Neural cell (in vitro differentiated cells): ENCODE measurements around the gene FCRLB. TPM values are rescaled to one million over a fixed set of nuclear protein-coding genes. Genes with fewer than 3 reads are reported as not detected.

ENCODE experiments used
- H2AFZ ChIP-seq: fragments of 200-600, 300-800 bp; sonication (generic), shearing (Covaris generic); 2 replicates; pipeline ENCODE4 v1.6.0; 2014; ENCODE audit warnings: low read depth, mild to moderate bottlenecking, antibody characterized with exemption, low read length, moderate library complexity
- H3F3A ChIP-seq: fragments of 200-600 bp; shearing (Covaris generic); 2 replicates; pipeline ENCODE4 v1.6.1; 2016; ENCODE audit warnings: mild to moderate bottlenecking, moderate library complexity, mixed read lengths, antibody characterized with exemption, low read length; ENCODE audit not compliant: insufficient read depth, poor library complexity, severe bottlenecking
- H3K27ac ChIP-seq: fragments of 200-600, 300-800 bp; sonication (generic), shearing (Covaris generic); 2 replicates; pipeline ENCODE4 v1.5.1; 2014; ENCODE audit warnings: mild to moderate bottlenecking, low read length, moderate library complexity
- H3K27me3 ChIP-seq: fragments of 300-800, 200-600 bp; sonication (generic), shearing (Covaris generic); 2 replicates; pipeline ENCODE4 v1.6.0; 2014; ENCODE audit warnings: mild to moderate bottlenecking, low read depth, low read length, moderate library complexity; ENCODE audit not compliant: insufficient read depth
- H3K36me3 ChIP-seq: fragments of 300-800, 200-600 bp; sonication (generic), shearing (Covaris generic); 2 replicates; pipeline ENCODE4 v1.5.1; 2014; ENCODE audit warnings: mild to moderate bottlenecking, antibody characterized with exemption, low read length, moderate library complexity; ENCODE audit not compliant: insufficient read depth
- H3K4me2 ChIP-seq: fragments of 300-800, 200-600 bp; sonication (generic), shearing (Covaris generic); 2 replicates; pipeline ENCODE4 v1.6.0; 2014; ENCODE audit warnings: mild to moderate bottlenecking, low read length
- H3K4me3 ChIP-seq: fragments of 300-800, 200-600 bp; sonication (generic), shearing (Covaris generic); 2 replicates; pipeline ENCODE4 v1.5.1; 2014; ENCODE audit warnings: mild to moderate bottlenecking, low read length, moderate library complexity
- H3K79me2 ChIP-seq: fragments of 200-600 bp; shearing (Covaris generic); replicated peaks from 2 replicates; pipeline ENCODE4 v1.6.0; 2014; ENCODE audit warnings: mild to moderate bottlenecking, low read length, moderate library complexity; ENCODE audit not compliant: insufficient read depth
- H3K9ac ChIP-seq: fragments of 300-800, 200-600 bp; sonication (generic), shearing (Covaris generic); 2 replicates; pipeline ENCODE4 v1.6.1; 2016; ENCODE audit warnings: mild to moderate bottlenecking, low read length, mixed read lengths
- H3K9me2 ChIP-seq: fragments of 200-600 bp; shearing (Covaris generic); 2 replicates; pipeline ENCODE4 v1.6.1; 2016; ENCODE audit warnings: mild to moderate bottlenecking, low read length, mixed read lengths; ENCODE audit not compliant: insufficient read depth
- H3K9me3 ChIP-seq: fragments of 200-600, 300-800 bp; sonication (generic), shearing (Covaris generic); 2 replicates; pipeline ENCODE4 v1.6.1; 2016; ENCODE audit warnings: mild to moderate bottlenecking, mixed run types, low read length, moderate library complexity, mixed read lengths
- H4K20me1 ChIP-seq: fragments of 200-600 bp; shearing (Covaris generic); 2 replicates; pipeline ENCODE4 v1.6.1; 2016; ENCODE audit warnings: mild to moderate bottlenecking, mixed run types; ENCODE audit not compliant: insufficient read depth
- CTCF ChIP-seq: fragments of 450-650 bp; IDR thresholded peaks from 2 replicates; pipeline ENCODE4 v1.5.1; 2014; ENCODE audit warnings: antibody characterized with exemption, mild to moderate bottlenecking, moderate library complexity; ENCODE audit not compliant: poor library complexity, severe bottlenecking
- EP300 ChIP-seq: fragments of 450-650 bp; conservative IDR thresholded peaks from 2 replicates; pipeline ENCODE4 v1.6.1; 2014; ENCODE audit warnings: antibody characterized with exemption, mild to moderate bottlenecking, moderate library complexity; ENCODE audit not compliant: poor library complexity, severe bottlenecking
- EZH2 ChIP-seq: fragments of 200-600, 300-800 bp; shearing (Covaris generic), sonication (generic); IDR thresholded peaks from 2 replicates; pipeline ENCODE4 v1.6.1; 2014; ENCODE audit warnings: antibody characterized with exemption, low read length, borderline replicate concordance, mild to moderate bottlenecking; ENCODE audit not compliant: insufficient read depth, poor library complexity, severe bottlenecking
- MXI1 ChIP-seq: fragments of 450-650 bp; conservative IDR thresholded peaks from 2 replicates; pipeline ENCODE4 v1.6.1; 2014; ENCODE audit warnings: antibody characterized with exemption, mild to moderate bottlenecking; ENCODE audit not compliant: poor library complexity, severe bottlenecking
- POLR2AphosphoS5 ChIP-seq: IDR thresholded peaks from 2 replicates; pipeline ENCODE4 v1.6.1; 2012
- RAD21 ChIP-seq: fragments of 450-650 bp; conservative IDR thresholded peaks from 2 replicates; pipeline ENCODE4 v1.6.1; 2014; ENCODE audit warnings: antibody characterized with exemption, mild to moderate bottlenecking, moderate library complexity
- REST ChIP-seq: IDR thresholded peaks from 2 replicates; pipeline ENCODE4 v1.6.1; 2012; ENCODE audit warnings: borderline replicate concordance
- SMC3 ChIP-seq: fragments of 450-650 bp; conservative IDR thresholded peaks from 2 replicates; pipeline ENCODE4 v1.6.1; 2014; ENCODE audit warnings: antibody characterized with exemption, mild to moderate bottlenecking, moderate library complexity; ENCODE audit not compliant: poor library complexity
- TAF1 ChIP-seq: IDR thresholded peaks from 2 replicates; pipeline ENCODE4 v1.6.1; 2012; ENCODE audit warnings: low read depth
- polyA plus RNA-seq: library from polyadenylated mRNA; depleted of rRNA; stranded (reverse); fragments of >200 nt; gene quantifications from 2 replicates; pipeline ENCODE4 v1.2.3, GENCODE V29; 2014

FCRLB gene
- polyA plus RNA-seq, 1 donor from 2014 or later: 0.45 TPM

GRCh38 chr1:161730050-161730564 is 8.8 kb downstream of the FCRLB start:
- Histone ChIP-seq H3K27ac (no peak overlapping the region), H3K27me3 (peaks cover 3% of the 10 kb centered on the region), H3K79me2 (no peaks in the 10 kb centered on the region), H3F3A (no peaks in the 10 kb centered on the region), H3K4me3 (no peak overlapping the region), H4K20me1 (no peaks in the 10 kb centered on the region), H2AFZ (no peak overlapping the region), H3K4me2 (no peak overlapping the region), H3K9me3 (no peaks in the 10 kb centered on the region), H3K36me3 (no peaks in the 10 kb centered on the region), H3K9ac (no peak overlapping the region), H3K9me2 (no peaks in the 10 kb centered on the region)
- TF ChIP-seq EP300: no peak
- no peak for TF ChIP-seq EZH2
- TF ChIP-seq RAD21: no peak
- no peak for TF ChIP-seq POLR2AphosphoS5
- no peak for TF ChIP-seq REST
- no peak for TF ChIP-seq CTCF
- no peak for TF ChIP-seq MXI1
- no peak for TF ChIP-seq SMC3
- no peak for TF ChIP-seq TAF1

GRCh38 chr1:161731241-161731640 is 9.9 kb downstream of the FCRLB start:
- H2AFZ ChIP-seq: no peak overlapping the region
- no peak overlapping the region for H3K4me2 ChIP-seq
- no peaks in the 10 kb centered on the region for H3K9me2 ChIP-seq
- H3K27me3 ChIP-seq: peaks cover 3% of the 10 kb centered on the region
- H3F3A ChIP-seq: no peaks in the 10 kb centered on the region
- no peaks in the 10 kb centered on the region for H3K79me2 ChIP-seq
- TF ChIP-seq REST: no peak
- TF ChIP-seq MXI1: no peak
- no peak for TF ChIP-seq RAD21
- no peak for TF ChIP-seq TAF1
- TF ChIP-seq POLR2AphosphoS5: no peak
- no peaks in the 10 kb centered on the region for H3K9me3 ChIP-seq
- no peak overlapping the region for H3K27ac ChIP-seq
- H3K36me3 ChIP-seq: no peaks in the 10 kb centered on the region
- no peak overlapping the region for H3K4me3 ChIP-seq
- H4K20me1 ChIP-seq: no peaks in the 10 kb centered on the region
- H3K9ac ChIP-seq: no peak overlapping the region
